Stimulated activated CD8-positive, alpha-beta memory T cell treated with anti-CD3 and anti-CD28 coated beads, Interleukin-12 subunit alpha, Interleukin-12 subunit beta, amount 100 ng/mL, for 24 hours (primary cell): ENCODE results near the gene RHOF.
"Not testable (repeated sequence)": the region's sequence is repeated elsewhere in the genome, so short reads cannot be mapped to it uniquely, and the experiment has no call there.

ENCODE experiments used
- DNase-seq: peaks from one replicate; pipeline ENCODE4 v3.0.0-alpha.2; 2020; ENCODE audit errors: extremely low read depth

The RHOF gene

GRCh38 chr12:121792607-121793439 lies 665 bp downstream of the RHOF start:
- DNase-seq, result no peak

DNA sequence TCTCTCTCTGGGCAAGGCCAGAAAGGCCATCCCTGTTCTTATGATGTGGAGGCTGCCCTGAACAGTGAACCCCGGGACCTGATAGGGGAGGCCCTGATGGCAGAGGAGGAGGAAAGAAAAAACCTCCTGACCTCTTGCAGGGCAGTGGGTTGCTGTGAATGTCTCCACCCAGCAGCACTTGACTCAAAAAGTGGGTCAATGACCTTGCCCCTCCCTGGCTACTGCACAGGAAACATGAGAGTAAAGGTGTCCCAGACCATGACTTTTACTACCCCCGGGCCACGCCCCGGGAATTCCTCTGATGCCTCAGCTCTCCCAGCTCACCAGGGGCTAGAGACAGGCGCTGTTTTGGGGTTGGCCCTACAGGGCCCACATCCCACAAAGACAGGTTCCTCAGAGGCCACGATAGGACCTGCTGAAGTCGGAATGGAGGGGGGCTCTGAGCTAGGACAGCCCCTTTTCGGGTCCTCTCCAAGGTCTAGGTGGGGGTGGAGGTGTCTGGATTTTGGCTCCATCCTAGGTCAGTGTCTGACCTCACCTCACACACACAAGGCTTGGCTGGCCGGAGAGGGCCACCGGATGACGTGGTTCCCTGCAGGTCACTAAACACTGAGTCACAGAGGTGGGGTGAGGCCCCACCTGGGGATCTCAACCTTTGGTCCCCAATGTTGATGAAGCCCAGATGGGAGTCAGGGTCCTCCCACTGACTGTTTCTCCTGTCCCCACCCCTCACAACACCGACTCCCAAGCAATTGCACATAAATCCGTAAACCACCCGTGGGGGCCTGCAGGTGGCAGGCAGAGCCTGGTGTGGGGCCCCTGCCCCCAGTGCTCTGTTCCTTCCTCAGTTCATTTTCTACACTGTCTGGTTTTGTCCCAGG lies 1.6 kb downstream of the RHOF start:
- DNase-seq, result no peak

DNA sequence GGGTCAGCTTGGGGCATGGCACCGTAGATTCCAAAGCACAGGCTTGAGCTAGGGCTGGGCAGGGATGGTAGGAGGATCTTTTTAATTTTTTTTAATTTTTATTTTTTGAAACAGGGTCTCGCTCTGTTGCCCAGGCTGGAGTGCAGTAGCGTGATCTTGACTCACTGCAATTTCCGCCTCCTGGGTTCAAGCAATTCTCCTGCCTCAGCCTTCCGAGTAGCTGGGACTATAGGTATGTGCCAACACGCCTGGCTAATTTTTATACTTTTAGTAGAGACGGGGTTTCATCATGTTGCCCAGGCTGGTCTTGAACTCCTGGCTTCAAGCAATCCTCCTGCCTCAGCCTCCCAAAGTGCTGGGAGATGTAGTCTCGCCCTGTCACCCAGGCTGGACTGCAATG lies 2.7 kb downstream of the RHOF start:
- DNase-seq, result not testable (repeated sequence)

DNA sequence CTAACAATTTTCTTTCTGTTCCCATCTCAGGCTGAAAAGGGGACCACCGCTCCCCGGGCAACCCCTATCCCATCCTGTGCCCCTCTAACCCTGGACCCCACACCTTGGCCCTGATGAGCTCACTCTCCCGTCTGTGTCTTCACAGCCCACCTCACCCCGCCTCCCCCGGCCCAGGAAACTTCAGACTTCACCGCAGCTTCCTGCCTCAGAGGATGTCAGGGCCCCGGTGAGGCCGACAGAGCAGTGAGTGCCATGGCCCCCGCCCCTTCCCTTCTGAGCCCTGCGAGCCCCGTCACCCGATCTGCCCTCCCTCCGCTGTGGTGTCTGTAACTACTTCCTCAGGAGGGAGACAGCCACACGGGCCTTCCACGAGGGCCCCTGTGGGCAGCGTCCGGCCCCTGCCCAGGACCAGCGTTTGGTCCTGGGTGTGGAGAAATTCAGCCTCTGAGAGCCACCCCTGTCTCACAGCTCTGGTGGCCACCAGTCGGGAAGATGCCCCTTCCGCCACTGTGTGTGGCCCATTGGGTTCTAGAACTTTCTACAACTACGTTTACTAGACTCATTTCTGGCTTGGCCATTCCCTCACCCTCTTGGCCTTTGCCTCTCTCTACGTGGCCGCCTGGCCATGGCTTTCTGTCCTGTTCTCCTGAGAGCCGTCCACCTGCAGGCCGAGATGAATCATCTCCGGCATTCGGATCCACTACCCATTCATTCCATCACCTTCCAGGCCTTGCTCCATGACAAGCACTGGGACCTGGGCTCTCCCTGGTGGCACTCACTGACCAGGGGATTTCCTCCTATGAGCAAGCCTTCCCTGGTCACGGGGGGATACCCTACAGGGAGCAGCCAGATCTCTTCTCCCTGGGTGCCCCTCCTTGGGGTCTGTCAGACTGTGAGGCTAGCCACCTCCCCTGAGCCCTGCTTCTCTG lies 3.4 kb downstream of the RHOF start:
- DNase-seq, result peak; percentile 84

DNA sequence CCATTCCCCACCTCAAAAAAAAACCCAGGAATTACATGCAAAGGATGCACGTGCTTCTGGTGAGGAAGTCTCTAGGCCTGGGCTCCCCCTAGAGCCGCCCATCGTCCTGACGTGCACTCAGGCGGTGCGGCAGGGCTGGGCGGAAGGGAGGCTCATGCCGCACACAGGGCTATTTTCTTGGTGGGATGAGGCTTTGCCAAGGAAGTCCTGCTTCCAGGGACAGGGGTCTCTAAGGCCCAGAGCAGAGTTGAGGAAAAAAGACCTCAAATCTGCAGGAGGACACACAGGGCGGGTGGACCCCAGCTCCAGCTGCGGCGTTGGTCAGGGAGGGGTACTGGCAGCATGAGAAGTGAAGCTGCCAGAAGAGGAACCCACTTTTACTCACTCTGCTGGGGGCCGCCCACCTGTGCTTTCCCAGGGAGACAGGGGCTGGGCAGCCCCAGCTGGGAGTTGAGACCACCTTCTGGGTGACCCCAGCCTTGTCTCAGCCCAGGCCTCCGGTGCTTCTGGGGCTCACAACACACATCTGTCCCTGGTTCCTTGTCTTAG lies 4.2 kb downstream of the RHOF start:
- DNase-seq, result no peak

- DNase-seq, result no peak
Measured at GRCh38 chr12:121788176-121788818, 5.2 kb downstream of the RHOF start.

GRCh38 chr12:121787063-121788025 lies 6.1 kb downstream of the RHOF start:
- no peak for DNase-seq

- DNase-seq, result no peak
Measured at GRCh38 chr12:121786440-121786825, 7.1 kb downstream of the RHOF start.

- no peak for DNase-seq
Measured at GRCh38 chr12:121784460-121784859, 9.0 kb downstream of the RHOF start.

- no peak for DNase-seq
Measured at GRCh38 chr12:121783766-121784165, 9.7 kb downstream of the RHOF start.

GRCh38 chr12:121781998-121782979 lies 11.2 kb downstream of the RHOF start:
- no peak for DNase-seq

DNA sequence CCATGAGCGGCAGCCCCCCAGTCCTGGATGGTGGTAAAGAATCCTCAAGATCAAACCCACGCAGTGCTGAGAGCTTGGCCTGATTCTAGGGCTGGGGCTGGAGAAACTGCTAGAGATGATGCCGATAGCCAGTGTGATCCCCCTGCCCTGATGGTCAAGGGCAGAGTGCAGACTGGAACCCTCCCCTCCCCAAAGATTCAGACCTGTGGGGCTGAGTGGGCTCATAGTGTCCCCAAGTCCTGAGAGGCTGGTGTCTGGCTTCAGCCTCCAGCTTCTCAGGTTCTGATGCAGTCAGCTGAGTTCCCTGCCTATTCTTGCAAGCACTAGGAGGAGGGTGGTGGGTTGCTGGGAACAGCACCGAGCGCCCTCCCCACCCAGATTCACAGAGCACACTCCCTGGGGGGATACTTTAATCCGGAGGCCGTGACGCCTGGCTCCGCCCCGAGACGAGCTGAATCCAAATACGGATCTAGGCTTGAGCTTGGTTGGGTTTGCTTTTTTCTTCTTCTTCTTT lies 11.9 kb downstream of the RHOF start:
- DNase-seq, result no peak

- DNase-seq, result no peak
Measured at GRCh38 chr12:121780429-121780828, 13.1 kb downstream of the RHOF start.

GRCh38 chr12:121779422-121779895 lies 14.0 kb downstream of the RHOF start:
- no peak for DNase-seq

DNA sequence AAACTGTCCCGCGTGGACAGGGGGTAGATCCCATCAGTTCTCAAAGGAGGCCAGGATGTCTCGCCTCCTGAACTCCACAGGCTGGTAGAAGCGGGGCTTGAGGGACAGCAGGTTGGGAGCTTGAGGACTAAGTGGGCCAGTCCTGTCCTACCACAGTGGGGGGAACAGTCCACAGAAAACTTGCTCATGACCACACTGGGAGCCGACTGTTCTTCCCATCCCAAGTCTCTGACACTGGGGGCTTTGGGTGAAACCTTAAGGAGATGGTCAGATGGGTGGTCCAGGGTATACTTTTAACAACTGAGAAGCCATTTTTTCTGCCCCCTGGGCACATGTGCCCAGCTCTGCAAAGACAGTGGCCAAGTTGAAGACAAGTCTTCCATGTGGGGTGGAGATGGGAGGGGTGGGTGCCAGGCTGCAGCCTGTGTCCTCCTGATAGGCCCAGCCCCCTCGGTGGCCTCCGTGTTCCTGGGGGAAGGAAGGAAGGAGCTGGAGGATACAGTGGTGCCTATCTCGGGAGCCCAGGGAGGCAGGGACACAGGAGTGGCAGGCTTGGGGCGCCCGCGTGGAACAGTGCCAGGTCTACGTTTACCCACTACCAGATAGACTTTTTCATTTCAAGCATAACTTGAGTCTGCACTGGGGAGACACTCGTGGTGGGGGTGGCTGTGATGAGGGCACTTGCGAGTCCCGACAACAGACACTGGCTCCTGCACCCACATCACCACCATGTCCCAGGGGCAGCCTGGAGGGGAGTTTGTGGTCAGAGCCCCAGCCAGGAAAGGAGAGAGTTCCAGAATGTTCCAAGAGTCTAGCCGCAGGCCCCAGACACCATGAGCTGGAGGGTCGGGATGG lies 14.7 kb downstream of the RHOF start:
- no peak for DNase-seq

GRCh38 chr12:121776190-121777098 lies 17.0 kb downstream of the RHOF start:
- DNase-seq, result peak; percentile 76
